Measurements from ENCODE around the gene CEP76.

- TF ChIP-seq CTCF (IDR thresholded peaks at IDR 0.05 in 4 of 5, conservative IDR thresholded peaks at IDR 0.05 in 1 of 5) = no peak
- TF ChIP-seq POLR2A (IDR thresholded peaks at IDR 0.05) = no peak
Observed at GRCh38 chr18:12692206-12692605, 10.3 kb downstream of the CEP76 start.
